HG02588 (cell line): Measurements from ENCODE around the gene L3MBTL4.

Experiments used
- ATAC-seq: cut with Tn5 transposase; IDR thresholded peaks from one replicate; pipeline ENCODE4 v1.9.1; 2021; ENCODE audit warnings: mild to moderate bottlenecking, moderate library complexity; ENCODE audit not compliant: unreplicated experiment

The L3MBTL4 gene

GRCh38 chr18:6257950-6258349 is 156.8 kb downstream of the L3MBTL4 start:
- ATAC-seq = no peak

GRCh38 chr18:6256521-6256920 is 158.2 kb downstream of the L3MBTL4 start:
- no peak for ATAC-seq

GRCh38 chr18:6255886-6256285 is 158.8 kb downstream of the L3MBTL4 start:
- no peak for ATAC-seq

- no peak for ATAC-seq
These were observed 159.5 kb downstream of the L3MBTL4 start for GRCh38 chr18:6255116-6255705.

- no peak for ATAC-seq
These were observed 160.3 kb downstream of the L3MBTL4 start for GRCh38 chr18:6254456-6254855.

- no peak for ATAC-seq
These were observed 163.6 kb downstream of the L3MBTL4 start for GRCh38 chr18:6251084-6251483.

- ATAC-seq = no peak
These were observed 164.9 kb downstream of the L3MBTL4 start for GRCh38 chr18:6249788-6250187.

DNA sequence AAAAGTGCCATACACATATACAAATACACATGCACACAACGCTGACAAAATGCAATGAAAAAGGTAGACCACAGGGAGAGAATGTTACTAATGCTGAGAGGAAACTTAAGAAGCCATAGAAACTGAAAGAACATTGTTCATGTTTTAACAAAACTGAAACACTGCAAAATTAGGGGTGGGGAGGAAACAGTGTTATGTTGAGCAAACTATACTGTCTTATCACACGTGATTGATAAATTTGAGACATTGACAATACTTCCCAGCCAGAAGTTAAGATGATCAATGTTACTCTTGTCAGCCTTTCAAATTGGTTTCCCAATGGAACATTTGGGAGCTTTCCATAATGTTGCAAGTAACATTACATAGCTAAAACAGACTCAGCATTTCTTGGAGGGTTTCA is 165.5 kb downstream of the L3MBTL4 start:
- ATAC-seq = peak; percentile 92

- ATAC-seq = no peak
These were observed 166.7 kb downstream of the L3MBTL4 start for GRCh38 chr18:6248017-6248416.

DNA sequence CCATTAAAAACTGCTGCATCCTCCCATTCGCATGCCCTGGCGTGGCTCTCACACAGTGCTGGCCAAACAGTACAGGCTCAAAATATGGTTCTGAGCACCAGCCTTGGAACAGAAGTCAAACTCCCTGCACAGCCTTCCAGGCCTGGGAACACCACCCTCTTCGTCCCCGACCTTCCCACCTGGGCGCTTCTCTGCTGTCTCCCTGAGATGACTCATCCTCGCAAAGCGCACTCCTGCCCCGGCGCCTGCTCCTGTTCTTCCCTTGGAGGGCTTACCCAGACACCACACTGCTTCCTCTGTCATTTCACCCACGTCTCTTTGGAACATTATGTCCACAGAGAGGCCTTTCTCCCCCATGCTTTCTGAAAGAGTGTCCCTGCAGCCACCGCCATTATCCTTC is 172.7 kb downstream of the L3MBTL4 start:
- no peak for ATAC-seq

- no peak for ATAC-seq
These were observed 175.0 kb downstream of the L3MBTL4 start for GRCh38 chr18:6239716-6240115.

- ATAC-seq = no peak
These were observed 178.5 kb downstream of the L3MBTL4 start for GRCh38 chr18:6236258-6236657.

GRCh38 chr18:6222271-6222670 is 192.4 kb downstream of the L3MBTL4 start:
- no peak for ATAC-seq

DNA sequence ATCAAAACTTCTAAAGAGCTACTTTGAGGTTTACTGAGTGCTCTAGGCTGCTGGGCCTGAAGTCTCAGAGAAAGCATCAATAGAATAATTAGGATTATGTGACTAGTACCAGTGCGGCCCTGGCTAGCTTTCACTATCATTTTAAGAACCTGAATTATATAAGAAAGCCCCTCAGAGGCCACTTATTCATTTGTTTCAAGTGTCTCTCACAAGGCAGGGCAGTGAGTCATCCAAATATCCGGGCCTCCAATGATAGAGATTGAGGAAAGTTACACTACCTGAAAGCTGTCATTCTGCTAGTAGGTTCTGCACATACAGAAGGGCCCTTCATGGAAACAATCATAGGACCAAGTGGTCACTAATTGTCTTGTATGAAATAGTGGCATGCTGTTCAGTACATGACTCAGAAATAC is 193.1 kb downstream of the L3MBTL4 start:
- ATAC-seq = no peak

DNA sequence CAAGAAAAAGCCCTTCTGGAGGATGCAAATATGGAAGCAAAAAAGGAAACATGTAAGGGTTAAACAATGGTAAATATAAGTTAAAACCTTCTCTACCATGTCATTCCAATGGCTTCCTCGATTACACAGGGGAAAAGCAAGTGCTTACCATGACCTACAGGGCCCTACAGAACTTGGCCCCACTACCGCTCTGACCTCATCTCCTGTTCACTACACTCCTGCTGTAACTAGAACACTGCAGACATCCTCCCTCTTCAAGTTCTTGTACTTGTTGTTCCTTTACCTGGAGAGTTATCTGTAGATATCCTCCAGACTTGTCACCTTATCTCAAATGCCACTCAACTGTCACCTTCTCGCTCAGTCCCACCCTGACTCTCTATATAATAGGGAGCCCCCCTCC is 194.6 kb downstream of the L3MBTL4 start:
- ATAC-seq = no peak

- ATAC-seq = no peak
These were observed 195.5 kb downstream of the L3MBTL4 start for GRCh38 chr18:6219116-6219717.

DNA sequence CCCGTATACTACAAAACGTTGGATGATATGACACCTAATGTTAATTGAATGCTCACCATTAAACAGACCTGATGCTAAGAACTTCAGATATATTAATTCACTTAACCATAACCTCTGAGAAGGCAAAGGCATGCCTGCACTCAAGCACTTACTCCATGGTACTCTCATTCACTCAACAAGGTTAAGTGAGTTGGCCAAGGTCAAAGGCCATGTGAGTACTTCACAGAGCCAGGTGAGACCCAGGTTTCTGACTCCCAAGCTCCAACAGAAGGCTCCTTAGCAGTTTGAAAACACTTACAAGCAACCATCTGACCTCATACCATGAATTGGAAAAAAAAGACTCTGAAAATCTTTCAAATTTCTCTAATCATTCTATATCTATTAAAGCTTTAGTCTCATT is 198.8 kb downstream of the L3MBTL4 start:
- no peak for ATAC-seq

GRCh38 chr18:6211174-6211504 is 203.6 kb downstream of the L3MBTL4 start:
- no peak for ATAC-seq

- ATAC-seq = no peak
These were observed 204.2 kb downstream of the L3MBTL4 start for GRCh38 chr18:6210349-6211173.

- ATAC-seq = no peak
These were observed 206.8 kb downstream of the L3MBTL4 start for GRCh38 chr18:6207941-6208340.

GRCh38 chr18:6207116-6207515 is 207.6 kb downstream of the L3MBTL4 start:
- no peak for ATAC-seq

- ATAC-seq = no peak
These were observed 209.0 kb downstream of the L3MBTL4 start for GRCh38 chr18:6205706-6206105.
